ENCODE measurements around the gene GAB2.
"Not testable (repeated sequence)": the region's sequence is repeated elsewhere in the genome, so short reads cannot be mapped to it uniquely, and the experiment has no call there.

The GAB2 gene

GRCh38 chr11:78417175-78417887 is at the start of gene GAB2:
Gene GAB2, minus strand, starts transcription at chr11:78417820. Its CDS starts 100 bp downstream, at chr11:78417720.
- in situ Hi-C loops (cut with MboI; ENCODE audit: low sequenced_read_pairs) = no loop called here

GRCh38 chr11:78467370-78467769 is 49.8 kb upstream of the GAB2 start:
- in situ Hi-C loops (cut with MboI; ENCODE audit: low sequenced_read_pairs) = no loop called here

- in situ Hi-C loops (cut with MboI; ENCODE audit: low sequenced_read_pairs) = no loop called here
These were observed 47.7 kb upstream of the GAB2 start for GRCh38 chr11:78465169-78465942.

- in situ Hi-C loops (cut with MboI; ENCODE audit: low sequenced_read_pairs) = not testable (repeated sequence)
These were observed 47.2 kb upstream of the GAB2 start for GRCh38 chr11:78464787-78465168.

GRCh38 chr11:78460471-78460870 is 42.9 kb upstream of the GAB2 start:
- in situ Hi-C loops (cut with MboI; ENCODE audit: low sequenced_read_pairs) = no loop called here

GRCh38 chr11:78459738-78460137 is 42.1 kb upstream of the GAB2 start:
- in situ Hi-C loops (cut with MboI; ENCODE audit: low sequenced_read_pairs) = no loop called here

- in situ Hi-C loops (cut with MboI; ENCODE audit: low sequenced_read_pairs) = no loop called here
These were observed 39.8 kb upstream of the GAB2 start for GRCh38 chr11:78457448-78457847.

- in situ Hi-C loops (cut with MboI; ENCODE audit: low sequenced_read_pairs) = no loop called here
These were observed 35.7 kb upstream of the GAB2 start for GRCh38 chr11:78453140-78453935.

- in situ Hi-C loops (cut with MboI; ENCODE audit: low sequenced_read_pairs) = no loop called here
These were observed 33.9 kb upstream of the GAB2 start for GRCh38 chr11:78451371-78452150.

GRCh38 chr11:78450866-78451265 is 33.2 kb upstream of the GAB2 start:
- in situ Hi-C loops (cut with MboI; ENCODE audit: low sequenced_read_pairs) = no loop called here

GRCh38 chr11:78449866-78450265 is 32.2 kb upstream of the GAB2 start:
- in situ Hi-C loops (cut with MboI; ENCODE audit: low sequenced_read_pairs) = no loop called here

GRCh38 chr11:78446210-78446609 is 28.6 kb upstream of the GAB2 start:
- in situ Hi-C loops (cut with MboI; ENCODE audit: low sequenced_read_pairs) = no loop called here

GRCh38 chr11:78444726-78445125 is 27.1 kb upstream of the GAB2 start:
- in situ Hi-C loops (cut with MboI; ENCODE audit: low sequenced_read_pairs) = no loop called here

GRCh38 chr11:78441956-78442355 is 24.3 kb upstream of the GAB2 start:
- in situ Hi-C loops (cut with MboI; ENCODE audit: low sequenced_read_pairs) = no loop called here

GRCh38 chr11:78438298-78438975 is 20.8 kb upstream of the GAB2 start:
- in situ Hi-C loops (cut with MboI; ENCODE audit: low sequenced_read_pairs) = loop anchor here (10.0 kb wide), 1 partner anchor 214 kb away; no protein-coding TSS in a partner anchor

- in situ Hi-C loops (cut with MboI; ENCODE audit: low sequenced_read_pairs) = loop anchor here (10.0 kb wide), 1 partner anchor 208 kb away; no protein-coding TSS in a partner anchor
These were observed 15.3 kb upstream of the GAB2 start for GRCh38 chr11:78432956-78433355.

- in situ Hi-C loops (cut with MboI; ENCODE audit: low sequenced_read_pairs) = loop anchor here (10.0 kb wide), 1 partner anchor 207 kb away; no protein-coding TSS in a partner anchor
These were observed 14.5 kb upstream of the GAB2 start for GRCh38 chr11:78432058-78432515.

- in situ Hi-C loops (cut with MboI; ENCODE audit: low sequenced_read_pairs) = loop anchor here (10.0 kb wide), 1 partner anchor 205 kb away; no protein-coding TSS in a partner anchor
These were observed 12.0 kb upstream of the GAB2 start for GRCh38 chr11:78429660-78430059.

- in situ Hi-C loops (cut with MboI; ENCODE audit: low sequenced_read_pairs) = no loop called here
These were observed 11.6 kb upstream of the GAB2 start for GRCh38 chr11:78429209-78429608.

- in situ Hi-C loops (cut with MboI; ENCODE audit: low sequenced_read_pairs) = no loop called here
These were observed 11.2 kb upstream of the GAB2 start for GRCh38 chr11:78428773-78429172.
